SU-DHL-6 (cell line): ENCODE measurements around the gene PDE1A.

Experiments
- H2AFZ ChIP-seq: fragments of 200-600 bp; sonication (generic); 2 replicates; pipeline ENCODE4 v1.6.1; 2014; ENCODE audit warnings: low read depth, mild to moderate bottlenecking, moderate library complexity, mixed read lengths, antibody characterized with exemption, low read length; ENCODE audit not compliant: severe bottlenecking
- H3F3A ChIP-seq: fragments of 200-600 bp; shearing (Covaris generic); 2 replicates; pipeline ENCODE4 v1.6.0; 2016; ENCODE audit warnings: antibody characterized with exemption, mild to moderate bottlenecking; ENCODE audit not compliant: insufficient read depth
- H3K27ac ChIP-seq: fragments of 200-600 bp; sonication (generic); 2 replicates; pipeline ENCODE4 v1.5.1; 2016; ENCODE audit warnings: low read depth, mild to moderate bottlenecking, low read length, moderate library complexity, mixed read lengths
- H3K27me3 ChIP-seq: fragments of 200-600 bp; sonication (generic), shearing (Covaris generic); 2 replicates; pipeline ENCODE4 v1.6.0; 2014; ENCODE audit warnings: mild to moderate bottlenecking, low read length
- H3K36me3 ChIP-seq: fragments of 200-600 bp; sonication (generic); 2 replicates; pipeline ENCODE4 v1.6.1; 2014; ENCODE audit warnings: mild to moderate bottlenecking, low read length, mixed read lengths
- H3K4me2 ChIP-seq: fragments of 300-600, 200-600 bp; shearing (Covaris generic), sonication (generic); 2 replicates; pipeline ENCODE4 v1.6.0; 2014; ENCODE audit warnings: low read length, low read depth, mild to moderate bottlenecking; ENCODE audit not compliant: poor library complexity, severe bottlenecking
- H3K4me3 ChIP-seq: fragments of 200-600 bp; sonication (generic); 2 replicates; pipeline ENCODE4 v1.5.1; 2014; ENCODE audit warnings: antibody characterized with exemption, low read length, mild to moderate bottlenecking, mixed read lengths; ENCODE audit not compliant: insufficient read depth, poor library complexity, severe bottlenecking
- H3K79me2 ChIP-seq: fragments of 200-600 bp; sonication (generic); 2 replicates; pipeline ENCODE4 v1.6.1; 2014; ENCODE audit warnings: mild to moderate bottlenecking, low read length, moderate library complexity; ENCODE audit not compliant: insufficient read depth
- H3K9ac ChIP-seq: fragments of 200-600 bp; sonication (generic); 2 replicates; pipeline ENCODE4 v1.7.0; 2014; ENCODE audit warnings: mild to moderate bottlenecking, low read length
- H3K9me2 ChIP-seq: fragments of 200-600 bp; sonication (generic); replicated peaks from 2 replicates; pipeline ENCODE4 v1.6.1; 2014; ENCODE audit warnings: low read length; ENCODE audit not compliant: insufficient read depth
- H3K9me3 ChIP-seq: fragments of 200-600 bp; sonication (generic); 2 replicates; pipeline ENCODE4 v1.6.1; 2014; ENCODE audit warnings: low read length, mixed read lengths; ENCODE audit not compliant: insufficient read depth
- H4K20me1 ChIP-seq: fragments of 200-600 bp; sonication (generic); 2 replicates; pipeline ENCODE4 v1.6.1; 2014; ENCODE audit warnings: low read depth, mild to moderate bottlenecking, antibody characterized with exemption, low read length, moderate library complexity, mixed read lengths
- EZH2phosphoT487 ChIP-seq: fragments of 200-600 bp; sonication (generic), shearing (Covaris generic); conservative IDR thresholded peaks from 2 replicates; pipeline ENCODE4 v1.6.1; 2018; ENCODE audit warnings: mild to moderate bottlenecking, antibody characterized with exemption, low read length, moderate library complexity, mixed read lengths
- TF ChIP-seq, protein P1 (sequence below): fragments of 200-600 bp; sonication (generic); IDR thresholded peaks from one replicate; pipeline ENCODE4 v1.5.1; 2017; ENCODE audit warnings: antibody characterized with exemption, mild to moderate bottlenecking, low read length, moderate library complexity; ENCODE audit not compliant: insufficient read depth, poor library complexity, severe bottlenecking

Gene PDE1A

GRCh38 chr2:182358601-182359000, 68.2 kb downstream of the PDE1A start:
- no peak overlapping the region for H3K4me2 ChIP-seq
- H3K79me2 ChIP-seq = no peaks in the 10 kb centered on the region
- TF ChIP-seq, protein P1, sequence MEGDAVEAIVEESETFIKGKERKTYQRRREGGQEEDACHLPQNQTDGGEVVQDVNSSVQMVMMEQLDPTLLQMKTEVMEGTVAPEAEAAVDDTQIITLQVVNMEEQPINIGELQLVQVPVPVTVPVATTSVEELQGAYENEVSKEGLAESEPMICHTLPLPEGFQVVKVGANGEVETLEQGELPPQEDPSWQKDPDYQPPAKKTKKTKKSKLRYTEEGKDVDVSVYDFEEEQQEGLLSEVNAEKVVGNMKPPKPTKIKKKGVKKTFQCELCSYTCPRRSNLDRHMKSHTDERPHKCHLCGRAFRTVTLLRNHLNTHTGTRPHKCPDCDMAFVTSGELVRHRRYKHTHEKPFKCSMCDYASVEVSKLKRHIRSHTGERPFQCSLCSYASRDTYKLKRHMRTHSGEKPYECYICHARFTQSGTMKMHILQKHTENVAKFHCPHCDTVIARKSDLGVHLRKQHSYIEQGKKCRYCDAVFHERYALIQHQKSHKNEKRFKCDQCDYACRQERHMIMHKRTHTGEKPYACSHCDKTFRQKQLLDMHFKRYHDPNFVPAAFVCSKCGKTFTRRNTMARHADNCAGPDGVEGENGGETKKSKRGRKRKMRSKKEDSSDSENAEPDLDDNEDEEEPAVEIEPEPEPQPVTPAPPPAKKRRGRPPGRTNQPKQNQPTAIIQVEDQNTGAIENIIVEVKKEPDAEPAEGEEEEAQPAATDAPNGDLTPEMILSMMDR = no peak
- TF ChIP-seq EZH2phosphoT487 = no peak
- H3K9me2 ChIP-seq = no peaks in the 10 kb centered on the region
- H3K36me3 ChIP-seq = no peaks in the 10 kb centered on the region
- no peaks in the 10 kb centered on the region for H3F3A ChIP-seq
- H2AFZ ChIP-seq = no peak overlapping the region
- H3K9me3 ChIP-seq = no peaks in the 10 kb centered on the region
- no peaks in the 10 kb centered on the region for H3K27me3 ChIP-seq
- H4K20me1 ChIP-seq = no peaks in the 10 kb centered on the region
- H3K27ac ChIP-seq = no peak overlapping the region
- no peak overlapping the region for H3K9ac ChIP-seq
- no peak overlapping the region for H3K4me3 ChIP-seq

DNA sequence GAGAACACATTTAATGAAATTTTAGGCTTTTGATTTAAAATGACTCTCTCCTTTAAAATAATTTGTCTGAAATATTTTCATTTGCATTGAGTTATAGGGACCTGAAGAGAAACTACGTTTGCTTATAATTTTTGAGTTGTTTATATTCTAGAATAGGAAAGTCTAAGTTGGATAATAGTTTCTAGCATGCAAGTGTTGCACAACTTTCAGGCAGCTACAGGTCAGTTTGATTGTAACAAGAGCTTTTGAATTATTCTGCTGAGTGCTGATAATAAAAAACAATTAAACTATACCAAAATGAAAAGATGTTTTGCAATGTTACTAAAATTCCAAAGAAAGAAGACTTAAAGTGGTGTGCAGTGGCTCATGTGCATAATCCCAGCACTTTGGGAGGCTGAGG, 71.0 kb downstream of the PDE1A start:
- no peak overlapping the region for H2AFZ ChIP-seq
- H3F3A ChIP-seq = no peaks in the 10 kb centered on the region
- no peaks in the 10 kb centered on the region for H3K9me3 ChIP-seq
- H3K9me2 ChIP-seq = no peaks in the 10 kb centered on the region
- no peak overlapping the region for H3K4me2 ChIP-seq
- TF ChIP-seq, protein P1 = no peak
- no peak for TF ChIP-seq EZH2phosphoT487
- no peaks in the 10 kb centered on the region for H3K79me2 ChIP-seq
- no peaks in the 10 kb centered on the region for H3K36me3 ChIP-seq
- no peaks in the 10 kb centered on the region for H3K27me3 ChIP-seq
- no peaks in the 10 kb centered on the region for H4K20me1 ChIP-seq
- no peak overlapping the region for H3K9ac ChIP-seq
- no peak overlapping the region for H3K27ac ChIP-seq
- no peak overlapping the region for H3K4me3 ChIP-seq

GRCh38 chr2:182351427-182351826, 75.4 kb downstream of the PDE1A start:
- Histone ChIP-seq H3K27ac (no peak overlapping the region), H4K20me1 (no peaks in the 10 kb centered on the region), H3K79me2 (no peaks in the 10 kb centered on the region), H3K27me3 (no peaks in the 10 kb centered on the region), H3K9me3 (no peaks in the 10 kb centered on the region), H3F3A (no peaks in the 10 kb centered on the region), H3K4me2 (no peak overlapping the region), H3K9me2 (no peaks in the 10 kb centered on the region), H2AFZ (no peak overlapping the region), H3K9ac (no peak overlapping the region), H3K36me3 (no peaks in the 10 kb centered on the region), H3K4me3 (no peak overlapping the region)
- TF ChIP-seq EZH2phosphoT487 = no peak
- TF ChIP-seq, protein P1 = no peak

- Histone ChIP-seq H3K9me2 (no peaks in the 10 kb centered on the region), H2AFZ (no peak overlapping the region), H3K79me2 (no peaks in the 10 kb centered on the region), H3K9me3 (no peaks in the 10 kb centered on the region), H3K4me3 (no peak overlapping the region), H3K27ac (no peak overlapping the region), H4K20me1 (no peaks in the 10 kb centered on the region), H3K4me2 (no peak overlapping the region), H3F3A (no peaks in the 10 kb centered on the region), H3K9ac (no peak overlapping the region), H3K27me3 (no peaks in the 10 kb centered on the region), H3K36me3 (no peaks in the 10 kb centered on the region; the same call in 1 of the 2 replicates)
- no peak for TF ChIP-seq EZH2phosphoT487
- TF ChIP-seq, protein P1 = no peak
These were observed 77.6 kb downstream of the PDE1A start for GRCh38 chr2:182349268-182349667.
